ENCODE measurements around the gene BMAL1. TPM values are rescaled to one million over a fixed set of nuclear protein-coding genes. Genes with fewer than 3 reads are reported as not detected.
"Not testable (repeated sequence)": the region's sequence is repeated elsewhere in the genome, so short reads cannot be mapped to it uniquely, and the experiment has no call there.

BMAL1 gene
- total RNA-seq, 1 donor from 2014 or later: 21.1 TPM

DNA sequence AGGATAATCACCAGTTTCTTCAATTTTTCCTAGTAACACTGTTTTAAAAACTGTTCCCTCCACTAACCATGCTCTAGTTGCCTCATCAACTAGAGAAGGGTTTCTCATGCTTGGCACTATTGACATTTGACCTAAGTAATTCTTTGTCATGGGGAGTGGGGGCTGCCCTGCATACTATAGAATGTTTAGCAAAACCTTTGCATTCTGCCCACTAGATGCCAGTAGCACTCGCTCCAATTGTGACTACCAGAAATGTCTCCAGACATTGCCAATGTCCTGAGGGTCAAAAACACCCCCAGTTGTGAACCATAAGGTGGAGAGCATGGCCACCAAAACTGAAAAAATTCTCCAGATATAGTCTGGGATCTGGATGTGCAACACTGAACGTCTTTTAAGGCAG lies 27.6 kb upstream of the BMAL1 start:
- DNase-seq (ENCODE audit: low spot score): no peak
- peaks cover 13% of the 10 kb centered on the region for H3K27me3 Mint-ChIP-seq (ENCODE audit: low read depth)
- intact Hi-C loops (cut with micrococcal nuclease): no loop called here
- no peaks in the 10 kb centered on the region for H3K9me3 Mint-ChIP-seq
- H3K4me3 Mint-ChIP-seq (ENCODE audit: low read depth): no peak overlapping the region
- no peaks in the 10 kb centered on the region for H3K36me3 Mint-ChIP-seq (ENCODE audit: low read depth)
- no peak overlapping the region for H3K27ac Mint-ChIP-seq
- H3K4me1 Mint-ChIP-seq (ENCODE audit: low read depth): no peaks in the 10 kb centered on the region

DNA sequence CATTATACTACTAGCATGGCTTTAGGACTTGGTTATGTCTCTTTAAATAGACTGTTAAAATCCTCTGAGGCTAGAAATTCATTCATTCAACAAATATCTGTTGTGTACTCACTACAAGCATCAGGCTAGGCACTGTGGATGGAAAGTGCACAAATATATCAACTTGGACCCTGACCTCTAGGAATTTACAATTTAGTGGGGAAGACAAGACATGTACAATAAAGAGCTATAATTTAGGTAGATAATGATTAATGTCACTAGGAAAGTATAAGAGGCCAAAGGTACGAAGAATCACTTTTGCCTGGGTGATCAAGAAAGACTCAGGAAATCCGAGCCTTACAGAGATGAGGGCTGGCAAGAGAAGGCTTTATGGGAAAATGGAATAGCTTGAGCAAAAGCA lies 25.6 kb upstream of the BMAL1 start:
- Mint-ChIP-seq H3K36me3 (ENCODE audit: low read depth) (no peaks in the 10 kb centered on the region), H3K4me3 (ENCODE audit: low read depth) (no peak overlapping the region), H3K4me1 (ENCODE audit: low read depth) (no peaks in the 10 kb centered on the region), H3K9me3 (no peaks in the 10 kb centered on the region), H3K27ac (no peak overlapping the region), H3K27me3 (ENCODE audit: low read depth) (peaks cover 5% of the 10 kb centered on the region)
- intact Hi-C loops (cut with micrococcal nuclease): no loop called here
- DNase-seq (ENCODE audit: low spot score): no peak

DNA sequence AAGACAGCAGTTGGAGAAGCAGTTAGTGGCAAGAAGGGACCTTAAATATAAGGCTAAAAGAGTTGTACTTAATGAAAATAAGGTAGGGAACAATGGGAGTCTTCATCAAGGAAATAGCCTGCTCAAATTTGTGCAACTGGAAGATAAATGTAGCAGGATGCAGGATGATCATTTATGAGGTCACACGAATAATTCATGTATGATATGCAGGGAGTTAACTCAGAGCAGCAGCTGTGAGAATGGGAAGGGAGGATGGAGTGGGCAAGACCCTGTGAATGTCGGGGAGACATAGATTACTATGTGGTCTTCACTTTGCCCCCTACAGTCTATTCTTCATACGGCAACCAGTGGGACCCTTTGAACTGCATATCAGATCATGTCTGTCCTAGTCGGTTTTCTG lies 25.2 kb upstream of the BMAL1 start:
- Mint-ChIP-seq H3K36me3 (ENCODE audit: low read depth) (no peaks in the 10 kb centered on the region), H3K4me1 (ENCODE audit: low read depth) (no peaks in the 10 kb centered on the region), H3K4me3 (ENCODE audit: low read depth) (no peak overlapping the region), H3K9me3 (no peaks in the 10 kb centered on the region), H3K27me3 (ENCODE audit: low read depth) (peaks cover 5% of the 10 kb centered on the region), H3K27ac (no peak overlapping the region)
- intact Hi-C loops (cut with micrococcal nuclease): no loop called here
- no peak for DNase-seq (ENCODE audit: low spot score)

DNA sequence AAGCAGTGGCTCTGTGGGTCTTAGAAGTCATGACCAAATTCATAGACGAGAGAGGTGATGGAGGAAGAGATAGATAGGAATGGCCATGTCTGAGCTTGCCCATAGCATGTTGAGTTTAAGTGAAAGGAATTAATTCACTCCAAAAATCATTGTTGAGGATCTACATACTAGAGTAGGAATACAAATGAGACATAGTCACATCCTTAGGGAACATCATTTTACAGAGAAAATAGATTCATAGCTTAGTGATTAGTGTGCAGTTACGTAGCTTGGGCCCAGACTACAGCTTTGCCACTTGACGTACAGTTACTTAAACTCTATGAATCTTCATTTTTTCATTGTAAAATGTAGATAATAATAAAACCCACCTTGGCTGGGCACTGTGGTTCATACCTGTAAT lies 21.4 kb upstream of the BMAL1 start:
- Mint-ChIP-seq H3K36me3 (ENCODE audit: low read depth) (no peaks in the 10 kb centered on the region), H3K27me3 (ENCODE audit: low read depth) (peaks cover 12% of the 10 kb centered on the region), H3K4me3 (ENCODE audit: low read depth) (no peak overlapping the region), H3K4me1 (ENCODE audit: low read depth) (peaks cover 7% of the 10 kb centered on the region), H3K27ac (no peak overlapping the region), H3K9me3 (no peaks in the 10 kb centered on the region)
- intact Hi-C loops (cut with micrococcal nuclease): no loop called here
- DNase-seq (ENCODE audit: low spot score): no peak

DNA sequence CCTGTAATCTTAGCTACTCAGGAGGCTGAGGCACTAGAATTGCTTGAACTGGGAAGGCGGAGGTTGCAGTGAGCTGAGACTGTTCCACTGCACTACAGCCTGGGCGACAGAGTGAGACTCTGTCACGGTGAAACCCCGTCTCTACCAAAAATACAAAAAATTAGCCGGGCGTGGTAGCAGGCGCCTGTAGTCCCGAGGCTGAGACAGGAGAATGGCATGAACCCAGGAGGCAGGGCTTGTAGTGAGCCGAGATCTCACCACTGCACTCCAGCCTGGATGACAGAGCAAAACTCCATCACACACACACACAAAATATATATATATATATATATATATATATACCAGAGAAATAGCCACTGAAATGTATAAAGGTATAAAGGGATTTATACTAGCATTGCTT lies 19.5 kb upstream of the BMAL1 start:
- H3K36me3 Mint-ChIP-seq (ENCODE audit: low read depth); H3K4me1 Mint-ChIP-seq (ENCODE audit: low read depth); DNase-seq (ENCODE audit: low spot score); H3K27ac Mint-ChIP-seq; H3K4me3 Mint-ChIP-seq (ENCODE audit: low read depth); intact Hi-C loops (cut with micrococcal nuclease); H3K9me3 Mint-ChIP-seq: not testable (repeated sequence)
- peaks cover 15% of the 10 kb centered on the region for H3K27me3 Mint-ChIP-seq (ENCODE audit: low read depth)

DNA sequence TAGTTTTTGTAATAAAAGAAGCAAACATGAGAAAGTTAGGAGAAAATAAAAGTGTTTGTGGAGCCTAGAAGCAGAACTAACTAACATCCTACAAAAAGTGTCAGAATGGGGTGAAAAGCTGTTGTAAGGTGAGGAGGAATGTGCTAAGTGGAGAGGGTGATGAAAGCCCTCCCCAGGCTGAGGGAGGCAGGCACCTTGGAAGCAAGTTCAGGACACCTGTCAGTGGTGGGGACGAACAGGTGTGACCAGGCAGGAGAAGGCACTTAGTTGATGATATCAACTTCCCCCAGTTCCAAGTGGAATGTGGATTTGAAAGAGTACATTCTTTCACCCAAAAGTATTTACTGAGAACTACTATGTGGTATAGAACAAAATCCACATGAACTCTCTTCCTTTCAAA lies 18.7 kb upstream of the BMAL1 start:
- no peaks in the 10 kb centered on the region for H3K9me3 Mint-ChIP-seq
- H3K4me1 Mint-ChIP-seq (ENCODE audit: low read depth): peaks cover 7% of the 10 kb centered on the region
- no peak overlapping the region for H3K4me3 Mint-ChIP-seq (ENCODE audit: low read depth)
- intact Hi-C loops (cut with micrococcal nuclease): no loop called here
- peaks cover 23% of the 10 kb centered on the region for H3K27me3 Mint-ChIP-seq (ENCODE audit: low read depth)
- H3K27ac Mint-ChIP-seq: no peak overlapping the region
- H3K36me3 Mint-ChIP-seq (ENCODE audit: low read depth): no peaks in the 10 kb centered on the region
- DNase-seq (ENCODE audit: low spot score): no peak

DNA sequence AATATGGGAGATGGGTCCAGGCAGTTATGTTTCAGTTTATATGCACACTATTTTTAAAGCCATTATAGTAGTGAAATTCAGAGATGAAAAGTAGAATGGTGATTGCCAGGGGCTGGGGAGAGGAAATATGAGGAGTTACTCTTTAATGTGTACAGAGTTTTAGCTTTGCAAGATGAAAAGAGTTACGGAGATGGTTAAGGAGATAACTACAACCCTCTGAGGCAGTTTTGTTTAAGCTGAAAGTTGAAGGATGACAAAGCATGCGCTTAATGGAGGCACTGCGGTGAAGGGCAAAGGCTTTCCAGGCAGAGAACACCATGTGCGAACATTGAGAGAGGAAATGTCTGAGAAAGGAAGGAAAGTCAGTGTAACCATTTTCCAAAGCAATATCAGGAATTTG lies 18.2 kb upstream of the BMAL1 start:
- intact Hi-C loops (cut with micrococcal nuclease): no loop called here
- Mint-ChIP-seq H3K36me3 (ENCODE audit: low read depth) (no peaks in the 10 kb centered on the region), H3K4me3 (ENCODE audit: low read depth) (no peak overlapping the region), H3K27ac (no peak overlapping the region), H3K27me3 (ENCODE audit: low read depth) (peaks cover 25% of the 10 kb centered on the region), H3K4me1 (ENCODE audit: low read depth) (peaks cover 7% of the 10 kb centered on the region), H3K9me3 (no peaks in the 10 kb centered on the region)
- DNase-seq (ENCODE audit: low spot score): no peak

DNA sequence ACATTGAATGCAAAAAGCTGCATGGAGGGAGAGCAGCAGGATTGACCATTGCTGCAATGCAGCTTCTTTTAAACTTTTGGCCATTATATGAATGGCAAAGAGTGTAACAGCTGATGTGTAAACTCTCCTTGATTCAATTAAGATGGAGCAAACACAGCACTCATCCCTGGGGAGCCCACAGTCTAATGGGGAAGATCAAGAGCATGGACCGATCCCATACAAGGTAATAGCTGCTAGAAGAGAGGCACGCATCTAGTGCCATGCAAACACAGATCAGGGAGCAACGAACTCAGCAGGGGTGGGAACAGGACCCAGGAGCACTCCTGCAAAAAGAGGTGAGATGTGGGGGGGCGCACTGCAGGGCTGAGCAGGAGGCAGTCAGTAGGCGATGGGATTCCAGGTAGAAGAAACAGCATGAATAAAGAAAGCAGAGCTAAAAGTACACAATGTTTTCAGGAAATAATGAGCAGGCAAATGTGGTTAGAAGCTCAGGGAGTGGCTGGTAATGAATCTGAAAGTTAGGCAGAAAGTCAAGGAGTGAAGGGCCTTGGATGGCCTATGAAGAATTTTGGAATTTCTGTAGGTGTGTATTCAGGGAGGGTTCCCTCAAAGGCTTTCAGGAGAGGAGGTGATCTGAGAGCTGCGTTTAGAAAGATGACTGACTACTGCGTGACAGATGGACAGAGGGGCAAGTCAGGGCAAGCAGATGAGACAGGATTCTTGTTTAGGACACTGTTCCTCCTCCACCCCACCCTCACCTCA lies 17.2 kb upstream of the BMAL1 start:
- Mint-ChIP-seq H3K9me3 (no peaks in the 10 kb centered on the region), H3K4me3 (ENCODE audit: low read depth) (no peak overlapping the region), H3K4me1 (ENCODE audit: low read depth) (peaks cover 7% of the 10 kb centered on the region), H3K27me3 (ENCODE audit: low read depth) (peaks cover 31% of the 10 kb centered on the region), H3K36me3 (ENCODE audit: low read depth) (no peaks in the 10 kb centered on the region), H3K27ac (no peak overlapping the region)
- intact Hi-C loops (cut with micrococcal nuclease): no loop called here
- no peak for DNase-seq (ENCODE audit: low spot score)

DNA sequence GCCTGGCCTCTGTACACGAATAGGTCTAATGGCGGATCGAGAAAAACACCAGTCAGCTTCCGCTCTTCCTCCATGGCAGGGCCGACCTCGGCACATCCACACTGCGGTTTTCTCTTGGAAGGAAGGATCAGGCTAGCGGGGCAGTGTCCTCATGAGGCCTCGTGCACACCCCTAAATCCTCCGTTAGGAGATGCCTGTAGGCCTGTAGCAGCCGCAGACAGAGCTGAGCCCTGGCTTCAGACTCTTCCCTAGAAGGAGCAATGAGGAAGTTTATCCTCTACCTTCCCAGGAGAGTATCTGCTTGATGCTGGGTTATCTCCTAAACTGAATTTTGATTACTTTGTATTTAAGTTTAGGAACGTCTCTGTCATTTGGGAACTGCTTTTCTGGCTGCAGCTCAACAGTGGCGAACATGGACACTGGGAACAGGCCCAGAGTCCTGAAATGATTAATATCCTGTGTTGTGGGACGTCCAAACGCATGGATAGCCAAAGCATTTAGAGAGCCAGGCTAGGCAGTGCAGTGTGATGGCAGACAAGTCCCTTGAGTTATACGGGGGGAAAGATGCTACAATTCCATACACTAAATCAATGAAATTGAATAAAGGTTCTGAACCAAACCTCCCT lies 16.5 kb upstream of the BMAL1 start:
- Mint-ChIP-seq H3K27ac (no peak overlapping the region), H3K36me3 (ENCODE audit: low read depth) (no peaks in the 10 kb centered on the region), H3K27me3 (ENCODE audit: low read depth) (peaks cover 36% of the 10 kb centered on the region), H3K4me1 (ENCODE audit: low read depth) (peaks cover 7% of the 10 kb centered on the region), H3K4me3 (ENCODE audit: low read depth) (no peak overlapping the region), H3K9me3 (no peaks in the 10 kb centered on the region)
- intact Hi-C loops (cut with micrococcal nuclease): no loop called here
- no peak for DNase-seq (ENCODE audit: low spot score)

DNA sequence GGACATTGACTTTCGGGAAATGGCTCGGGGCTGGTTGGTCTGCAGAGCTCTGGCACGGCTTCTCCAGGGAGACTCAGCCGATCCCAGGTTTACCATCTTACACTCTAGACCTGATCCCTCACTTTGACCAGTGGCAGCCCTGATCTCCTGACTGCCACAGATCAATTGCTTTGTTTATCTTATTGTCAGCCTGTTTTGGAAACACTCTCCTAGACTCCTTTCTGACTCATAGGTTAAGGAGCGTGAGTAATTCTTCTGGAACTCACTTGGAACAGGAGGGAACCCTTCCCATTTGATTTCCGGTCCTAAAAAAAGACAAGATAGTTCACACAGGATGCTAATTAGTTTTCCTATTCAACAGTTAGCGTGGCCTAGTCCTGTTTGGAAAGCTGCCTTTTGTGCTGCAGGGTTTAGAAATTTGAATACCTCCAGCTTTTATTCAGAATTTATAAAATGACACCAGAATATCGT lies 16.0 kb upstream of the BMAL1 start:
- Mint-ChIP-seq H3K27me3 (ENCODE audit: low read depth) (peaks cover 42% of the 10 kb centered on the region), H3K4me1 (ENCODE audit: low read depth) (peaks cover 7% of the 10 kb centered on the region), H3K27ac (no peak overlapping the region), H3K4me3 (ENCODE audit: low read depth) (no peak overlapping the region), H3K36me3 (ENCODE audit: low read depth) (no peaks in the 10 kb centered on the region), H3K9me3 (no peaks in the 10 kb centered on the region)
- intact Hi-C loops (cut with micrococcal nuclease): no loop called here
- DNase-seq (ENCODE audit: low spot score): no peak

DNA sequence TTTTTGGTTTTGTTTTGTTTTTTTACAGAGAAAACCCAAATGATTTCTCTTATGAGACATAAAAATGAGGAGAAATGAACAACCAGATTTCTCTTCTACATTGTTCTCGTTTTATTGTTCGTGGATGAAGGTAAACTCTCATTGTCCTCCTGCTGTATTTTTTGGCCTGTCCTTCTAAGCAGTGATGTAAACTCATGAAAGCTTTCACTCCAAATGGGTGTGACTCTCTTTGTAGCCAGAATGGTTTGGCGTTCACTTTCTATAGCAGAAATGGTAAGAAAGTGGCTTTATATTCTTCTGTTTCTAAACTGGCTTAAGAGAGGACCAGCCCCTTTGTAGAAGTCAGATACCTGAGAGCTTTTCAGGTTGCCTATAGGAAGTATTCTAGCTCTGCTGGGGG lies 15.5 kb upstream of the BMAL1 start:
- Mint-ChIP-seq H3K4me1 (ENCODE audit: low read depth) (peaks cover 7% of the 10 kb centered on the region), H3K4me3 (ENCODE audit: low read depth) (no peak overlapping the region), H3K27me3 (ENCODE audit: low read depth) (peaks cover 46% of the 10 kb centered on the region), H3K36me3 (ENCODE audit: low read depth) (no peaks in the 10 kb centered on the region), H3K9me3 (no peaks in the 10 kb centered on the region), H3K27ac (no peak overlapping the region)
- DNase-seq (ENCODE audit: low spot score): no peak
- intact Hi-C loops (cut with micrococcal nuclease): no loop called here

DNA sequence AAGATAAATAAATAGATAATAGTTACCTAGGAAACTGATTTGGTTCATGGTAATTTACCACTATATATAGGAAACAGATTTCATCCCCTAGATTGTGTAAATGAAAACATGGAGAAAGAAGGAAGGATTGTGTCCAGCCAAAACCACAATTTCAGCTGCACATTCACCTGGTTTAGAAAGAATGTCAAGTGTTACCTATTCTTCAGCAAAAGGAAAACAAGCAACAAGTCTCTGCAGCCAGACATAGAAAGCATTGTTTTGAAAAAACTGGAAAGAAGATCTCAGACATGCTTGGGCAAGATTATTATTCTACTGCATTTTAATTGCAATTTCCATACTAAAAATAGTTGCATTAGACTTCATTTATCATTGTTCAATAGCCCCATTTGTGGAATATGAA lies 8.8 kb upstream of the BMAL1 start:
- intact Hi-C loops (cut with micrococcal nuclease): no loop called here
- peaks cover 72% of the 10 kb centered on the region for H3K27me3 Mint-ChIP-seq (ENCODE audit: low read depth)
- no peaks in the 10 kb centered on the region for H3K36me3 Mint-ChIP-seq (ENCODE audit: low read depth)
- H3K4me3 Mint-ChIP-seq (ENCODE audit: low read depth): no peak overlapping the region
- H3K27ac Mint-ChIP-seq: no peak overlapping the region
- no peaks in the 10 kb centered on the region for H3K9me3 Mint-ChIP-seq
- H3K4me1 Mint-ChIP-seq (ENCODE audit: low read depth): peaks cover 5% of the 10 kb centered on the region
- no peak for DNase-seq (ENCODE audit: low spot score)

DNA sequence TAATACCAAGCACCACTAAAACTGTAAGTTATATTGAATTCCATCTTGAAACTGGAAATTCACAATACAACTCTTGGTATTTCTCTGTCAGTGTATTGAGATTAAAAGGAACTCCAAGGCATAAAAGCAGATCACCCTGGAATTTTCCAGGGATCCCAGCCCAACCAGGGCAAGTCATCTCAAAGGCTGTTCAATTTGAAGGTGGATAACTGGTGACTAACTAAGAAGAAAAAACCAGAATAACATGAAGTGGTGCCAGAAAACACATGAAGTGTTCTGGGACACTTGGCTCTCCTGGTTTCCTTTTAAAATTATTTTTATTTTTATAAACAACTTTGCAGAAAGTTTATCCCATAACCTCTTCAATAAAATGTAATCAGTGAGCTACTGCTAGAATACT lies 7.8 kb upstream of the BMAL1 start:
- intact Hi-C loops (cut with micrococcal nuclease): no loop called here
- no peak for DNase-seq (ENCODE audit: low spot score)
- Mint-ChIP-seq H3K36me3 (ENCODE audit: low read depth) (no peaks in the 10 kb centered on the region), H3K27me3 (ENCODE audit: low read depth) (peaks cover 78% of the 10 kb centered on the region), H3K27ac (no peak overlapping the region), H3K4me1 (ENCODE audit: low read depth) (peaks cover 5% of the 10 kb centered on the region), H3K4me3 (ENCODE audit: low read depth) (no peak overlapping the region), H3K9me3 (no peaks in the 10 kb centered on the region)

All from activated T-helper 2 cell treated with anti-CD3 and anti-CD28 coated beads, Interferon-gamma antibody, Interleukin-2, Interleukin-4, amounts not matched to agents 10 μg/mL and 5 μg/mL and 100 μg/mL, durations not matched to agents 14 hours and 24 hours and 36 hours (primary cell).